Measurements from ENCODE around the gene IL17B.
A peak's percentile ranks its signal among the peaks of the same experiment; 100 is the strongest.

The IL17B gene

DNA sequence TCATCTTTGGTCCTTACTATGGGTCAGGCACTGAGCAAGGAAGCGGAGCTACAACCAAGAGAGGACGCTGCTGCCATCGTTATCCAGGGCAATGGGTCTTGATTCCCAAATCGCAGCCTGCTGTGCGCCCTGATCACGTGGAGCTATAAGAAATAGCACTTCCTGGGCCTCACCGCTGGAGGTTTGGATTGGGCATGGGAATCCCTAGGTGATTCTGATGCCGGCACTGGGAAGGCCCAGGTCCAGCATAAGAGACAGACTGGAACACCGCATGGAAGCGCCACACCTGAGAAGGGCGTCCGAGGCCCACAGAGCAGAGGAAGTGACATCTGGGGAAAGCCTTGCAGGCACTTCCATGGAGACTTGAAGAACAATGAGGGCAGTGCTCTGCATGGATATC is 3.0 kb downstream of the IL17B start:
- DNase-seq = no peak

DNA sequence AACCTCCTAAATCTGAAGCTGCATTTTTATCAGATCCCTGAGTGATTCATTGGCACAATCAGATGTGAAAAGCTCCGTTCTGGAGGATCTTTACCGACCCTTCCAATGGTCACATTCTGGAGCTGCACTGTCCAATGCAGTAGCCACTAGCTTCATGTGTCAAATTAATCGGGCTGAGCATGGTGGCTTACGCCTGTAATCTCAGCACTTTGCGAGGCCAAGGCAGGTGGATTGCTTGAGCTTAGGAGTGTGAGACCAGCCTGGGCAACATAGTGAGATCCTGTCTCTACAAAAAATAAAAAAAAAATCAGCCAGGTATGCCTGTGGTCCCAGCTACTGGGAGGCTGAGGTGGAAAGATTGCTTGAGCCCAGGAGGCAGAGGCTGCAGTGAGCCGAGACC is 3.7 kb downstream of the IL17B start:
- DNase-seq = no peak

DNA sequence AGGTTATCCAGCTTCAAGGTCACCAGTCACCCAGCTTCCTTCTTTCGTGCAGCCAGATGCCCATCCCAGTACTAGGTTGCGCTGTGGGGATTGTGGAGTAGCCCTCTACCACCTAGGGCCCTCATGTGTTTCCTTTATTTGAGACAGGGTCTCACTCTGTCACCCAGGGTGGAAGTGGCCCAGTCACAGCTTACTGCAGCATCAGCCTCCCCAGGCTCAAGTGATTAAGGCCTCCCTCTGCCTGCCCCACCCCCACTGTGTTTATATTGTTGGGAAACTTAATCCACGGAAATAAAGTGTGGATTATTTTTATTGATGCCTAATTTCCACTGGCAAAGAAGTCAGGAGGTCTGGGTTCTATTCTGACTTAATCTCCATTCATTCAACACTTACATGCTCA is 4.3 kb downstream of the IL17B start:
- no peak for DNase-seq

DNA sequence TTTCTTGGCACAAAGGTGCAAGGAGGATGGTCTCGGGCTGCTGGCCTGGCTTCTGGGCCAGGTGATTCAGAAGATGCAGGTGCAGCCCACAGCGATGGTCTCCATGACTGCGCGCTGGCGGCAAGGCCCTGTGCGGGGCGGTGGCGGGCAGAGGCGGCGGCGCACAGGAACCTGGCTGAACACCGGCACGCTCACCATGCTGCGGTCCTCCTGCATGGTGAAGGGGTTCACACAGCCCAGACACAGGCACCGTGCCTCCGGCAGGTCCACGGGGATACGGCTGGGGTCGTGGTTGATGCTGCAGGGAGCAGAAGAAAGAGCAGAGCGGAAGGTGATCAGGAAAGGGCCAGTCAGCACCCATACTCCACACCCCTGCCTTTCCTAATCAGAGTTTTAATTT is 4.8 kb downstream of the IL17B start:
- no peak for DNase-seq

GRCh38 chr5:149372932-149373331 is 6.2 kb downstream of the IL17B start:
- no peak for DNase-seq

DNA sequence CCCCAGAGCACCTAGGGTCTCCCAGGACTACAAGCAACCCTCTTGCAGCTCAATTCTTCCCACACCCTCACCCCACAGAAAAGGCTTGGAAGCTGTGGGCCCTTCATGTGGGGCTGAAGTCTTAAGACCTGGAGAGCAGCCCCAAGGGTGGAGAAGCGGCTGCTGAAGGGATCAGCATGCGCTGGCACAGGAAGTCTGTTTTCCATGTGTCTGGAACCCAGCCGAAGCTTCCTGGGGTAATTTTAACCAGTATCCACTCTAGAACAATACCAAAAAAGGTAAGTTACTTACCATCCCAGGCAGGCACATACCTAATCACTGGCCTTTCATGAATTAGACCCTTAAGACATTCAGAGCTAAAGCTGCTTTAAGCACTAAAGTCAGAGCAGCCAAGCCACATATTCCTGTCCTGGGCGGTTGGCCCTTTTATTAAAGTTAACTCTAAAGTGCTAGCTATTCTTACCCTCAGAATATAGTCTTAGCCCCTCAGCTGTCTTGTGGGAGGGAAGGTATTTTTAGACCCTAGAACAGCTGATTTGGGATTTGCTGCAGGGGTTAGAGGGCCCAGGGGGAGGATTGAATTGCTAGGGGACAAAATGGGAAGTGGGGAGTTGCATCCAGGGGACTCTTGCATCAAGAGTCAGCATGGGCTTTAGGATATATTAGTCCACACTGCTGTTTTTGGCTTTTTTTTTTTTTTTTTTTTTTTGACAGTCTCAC is 6.9 kb downstream of the IL17B start:
- DNase-seq = no peak

DNA sequence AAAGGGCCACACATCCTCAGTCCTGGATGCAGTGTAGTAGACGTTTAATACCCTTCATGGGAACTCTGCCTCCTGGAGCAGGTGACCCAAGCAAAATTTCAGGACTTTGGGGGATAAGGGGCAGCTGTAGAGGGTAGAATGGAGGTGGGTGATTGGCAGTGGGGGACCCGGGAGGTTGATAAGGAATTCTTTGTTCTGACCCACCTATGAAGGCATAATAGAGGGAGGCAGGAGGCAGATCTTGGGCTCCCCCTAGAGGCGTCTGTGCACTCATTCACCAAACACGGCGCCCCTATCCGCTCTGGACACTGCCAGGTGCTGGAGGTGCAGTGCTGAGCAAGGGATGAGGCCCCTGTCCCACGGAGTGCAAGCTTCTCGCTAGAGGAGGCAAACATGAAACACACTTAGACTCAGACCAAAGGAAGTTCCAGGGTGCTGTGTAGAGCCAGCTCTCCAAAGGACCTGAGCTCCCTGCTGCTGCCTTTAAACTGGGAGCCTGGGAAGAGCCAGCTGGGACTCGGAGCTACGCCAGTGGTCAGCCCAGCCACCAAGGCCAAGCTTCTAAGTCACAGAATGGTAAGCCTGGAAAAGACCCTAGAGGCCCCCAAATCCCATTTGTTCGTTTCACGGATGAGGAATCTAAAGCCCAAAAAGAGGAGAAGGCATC is 7.7 kb downstream of the IL17B start:
- peak; percentile 60 for DNase-seq

- DNase-seq = no peak
Measured at GRCh38 chr5:149370878-149371277, 8.2 kb downstream of the IL17B start.

DNA sequence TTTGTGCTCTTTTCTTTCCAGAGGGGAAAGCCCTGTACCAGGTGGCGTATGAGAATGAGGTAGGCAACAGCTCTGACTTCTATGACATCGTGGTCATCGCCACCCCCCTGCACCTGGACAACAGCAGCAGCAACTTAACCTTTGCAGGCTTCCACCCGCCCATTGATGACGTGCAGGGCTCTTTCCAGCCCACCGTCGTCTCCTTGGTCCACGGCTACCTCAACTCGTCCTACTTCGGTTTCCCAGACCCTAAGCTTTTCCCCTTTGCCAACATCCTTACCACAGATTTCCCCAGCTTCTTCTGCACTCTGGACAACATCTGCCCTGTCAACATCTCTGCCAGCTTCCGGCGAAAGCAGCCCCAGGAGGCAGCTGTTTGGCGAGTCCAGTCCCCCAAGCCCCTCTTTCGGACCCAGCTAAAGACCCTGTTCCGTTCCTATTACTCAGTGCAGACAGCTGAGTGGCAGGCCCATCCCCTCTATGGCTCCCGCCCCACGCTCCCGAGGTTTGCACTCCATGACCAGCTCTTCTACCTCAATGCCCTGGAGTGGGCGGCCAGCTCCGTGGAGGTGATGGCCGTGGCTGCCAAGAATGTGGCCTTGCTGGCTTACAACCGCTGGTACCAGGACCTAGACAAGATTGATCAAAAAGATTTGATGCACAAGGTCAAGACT is 11.0 kb downstream of the IL17B start:
- no peak for DNase-seq

- DNase-seq = peak; percentile 34
Measured at GRCh38 chr5:149367249-149367971, 11.7 kb downstream of the IL17B start.

GRCh38 chr5:149366169-149366729 is 12.8 kb downstream of the IL17B start:
- no peak for DNase-seq

DNA sequence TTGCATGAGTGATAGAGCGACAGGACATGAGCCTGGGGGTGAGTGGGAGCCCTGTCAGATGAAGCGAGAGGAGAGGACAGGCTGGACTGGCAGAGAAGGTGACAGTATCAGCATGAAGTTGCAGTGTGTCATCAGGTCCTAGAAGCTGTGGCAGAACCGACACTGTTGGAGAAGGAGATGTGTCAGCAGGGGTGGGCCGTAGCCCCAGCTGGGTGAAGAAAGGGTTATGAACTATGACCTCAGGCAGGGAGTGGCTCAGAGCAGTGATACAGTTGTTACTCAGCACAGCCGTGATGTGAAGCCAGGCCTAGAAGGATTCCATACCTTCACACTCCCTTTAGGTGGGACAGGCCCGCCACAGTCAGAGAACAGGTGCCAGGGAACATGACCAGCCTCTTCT is 13.7 kb downstream of the IL17B start:
- no peak for DNase-seq

DNA sequence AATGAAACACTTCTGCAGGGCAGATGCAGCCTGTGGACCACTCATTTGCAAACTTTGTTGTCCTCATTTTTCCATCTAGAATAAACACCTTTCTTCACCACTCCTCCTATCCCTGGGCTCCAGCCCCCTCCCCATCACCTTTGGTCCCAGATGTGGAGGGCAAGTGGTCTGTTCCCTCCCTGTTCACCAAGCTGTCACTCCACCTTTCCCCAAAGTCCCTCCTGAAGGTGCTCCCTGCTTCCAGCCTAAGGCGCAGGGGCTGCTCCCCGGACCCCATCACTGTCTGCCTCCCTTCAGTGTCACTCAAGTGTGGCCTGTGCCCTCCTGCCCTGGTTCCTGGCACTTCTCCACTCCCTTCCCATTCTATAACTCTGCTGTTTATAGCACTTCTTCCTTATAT is 14.4 kb downstream of the IL17B start:
- DNase-seq = no peak

- DNase-seq = no peak
Measured at GRCh38 chr5:149363936-149364335, 15.2 kb downstream of the IL17B start.

DNA sequence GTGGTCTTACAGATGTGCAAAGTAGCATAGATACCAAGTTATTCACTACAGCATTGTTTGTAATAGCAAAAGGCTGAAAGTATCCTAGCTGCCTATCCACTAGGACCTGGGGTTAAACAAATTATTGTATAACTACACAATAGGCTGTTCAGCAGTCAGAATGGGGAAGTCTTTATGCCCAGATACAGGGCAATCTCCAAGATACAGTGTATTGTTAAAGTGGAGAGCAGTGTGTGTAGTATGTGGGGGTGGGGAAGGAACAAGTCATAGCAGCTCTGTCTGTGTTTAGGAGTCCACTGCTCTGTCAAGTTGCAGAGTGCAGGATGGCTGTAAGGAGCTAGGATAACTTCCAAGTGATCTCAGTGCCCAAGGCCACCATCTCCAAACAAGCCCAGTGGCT is 15.7 kb downstream of the IL17B start:
- DNase-seq = no peak

- DNase-seq = no peak
Measured at GRCh38 chr5:149362541-149362940, 16.6 kb downstream of the IL17B start.

- DNase-seq = no peak
Measured at GRCh38 chr5:149360272-149360671, 18.8 kb downstream of the IL17B start.

DNA sequence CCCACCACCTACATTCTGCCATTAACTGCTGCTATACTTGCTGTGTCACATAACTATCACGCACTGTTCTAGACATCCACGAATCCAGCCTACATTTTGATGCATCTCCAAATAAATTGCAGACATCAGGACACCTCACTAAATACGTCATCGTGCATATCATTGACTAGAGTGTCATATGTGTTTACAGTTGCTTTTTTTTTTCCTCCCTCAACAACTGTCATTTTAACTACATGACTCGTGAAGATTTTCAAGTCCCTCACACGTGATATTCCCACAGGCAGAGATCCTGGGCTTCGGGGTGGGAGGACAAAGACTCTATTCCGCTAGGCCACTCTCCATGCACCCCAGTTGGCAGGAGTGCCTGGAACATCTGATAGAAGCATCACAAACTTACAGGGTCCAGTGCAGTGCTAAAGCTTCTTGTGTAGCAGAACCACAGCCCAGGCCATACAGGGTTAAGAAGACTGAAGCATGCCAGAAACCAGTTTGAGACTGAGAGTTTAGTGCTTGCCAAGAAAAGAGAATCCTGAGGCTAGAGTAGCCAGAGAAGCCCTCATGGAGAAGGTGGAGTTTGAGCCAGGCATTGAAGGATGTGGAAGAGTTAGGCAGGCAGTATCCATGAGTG is 20.1 kb downstream of the IL17B start:
- no peak for DNase-seq

DNA sequence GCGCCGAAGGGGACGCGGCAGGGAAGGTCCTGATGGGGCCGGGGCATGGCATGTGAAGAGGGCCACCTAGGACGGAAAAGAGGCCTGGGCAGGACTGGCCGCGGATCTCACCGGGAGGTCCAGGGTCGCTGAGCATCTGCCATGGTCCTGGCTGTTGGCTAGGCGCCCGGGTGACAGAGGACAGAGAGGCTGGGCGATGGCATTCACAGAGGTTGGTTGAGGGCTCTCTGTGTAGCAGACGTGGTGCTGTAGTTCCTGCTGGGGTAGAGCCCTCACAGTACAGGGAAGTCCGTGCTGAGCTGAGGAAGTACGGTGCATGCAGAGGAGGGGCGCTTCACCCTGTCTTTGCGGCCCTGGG is 20.8 kb downstream of the IL17B start:
- DNase-seq = peak; percentile 18

GRCh38 chr5:149357370-149358293 is 21.5 kb downstream of the IL17B start, which contains the start of gene PCYOX1L:
Gene PCYOX1L, plus strand, starts transcription at chr5:149358046. Its CDS starts 23 bp downstream, at chr5:149358069.
- DNase-seq = peak; percentile 92

DNA sequence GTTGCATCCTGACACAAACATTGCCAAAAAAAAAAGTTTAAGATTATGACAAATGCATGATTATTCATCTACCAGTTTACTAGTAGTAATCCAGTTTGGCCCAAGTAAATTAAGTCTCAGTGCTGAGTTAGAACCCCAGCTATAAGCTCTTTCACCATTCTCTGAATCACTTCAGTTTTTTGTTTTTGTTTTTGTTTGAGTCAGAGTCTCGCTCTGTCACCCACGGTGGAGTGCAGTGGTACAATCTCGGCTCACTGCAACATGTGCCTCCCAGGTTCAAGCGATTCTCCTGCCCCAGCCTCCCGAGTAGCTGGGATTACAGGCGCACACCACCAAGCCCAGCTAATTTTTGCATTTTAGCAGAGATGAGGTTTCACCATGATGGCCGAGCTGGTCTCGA is 22.7 kb downstream of the IL17B start:
- no peak for DNase-seq

GRCh38 chr5:149355688-149356087 is 23.4 kb downstream of the IL17B start:
- DNase-seq = no peak

Data from CD4-positive, alpha-beta T cell treated with Interferon gamma for 1 hour (primary cell).